ENCODE results near the gene PLXNC1. TPM values are rescaled to one million over a fixed set of nuclear protein-coding genes. Genes with fewer than 3 reads are reported as not detected.

The PLXNC1 gene
- total RNA-seq, 1 experiment from 2014 or later: 1.3 TPM

GRCh38 chr12:94141892-94142291 is 6.5 kb upstream of the PLXNC1 start:
- H3K27ac Mint-ChIP-seq (ENCODE audit: unreplicated experiment): no peak overlapping the region
- H3K9me3 Mint-ChIP-seq (ENCODE audit: low read depth, unreplicated experiment): no peaks in the 10 kb centered on the region
- no peaks in the 10 kb centered on the region for H3K36me3 Mint-ChIP-seq (ENCODE audit: insufficient read depth, unreplicated experiment)
- no peak for TF ChIP-seq CTCF (IDR thresholded peaks at IDR 0.05; ENCODE audit: unreplicated experiment)
- H3K4me3 Mint-ChIP-seq (ENCODE audit: low read depth, unreplicated experiment): no peak overlapping the region
- no peak for DNase-seq
- H3K4me1 Mint-ChIP-seq (ENCODE audit: low read depth, unreplicated experiment): no peaks in the 10 kb centered on the region
- CTCF ChIA-PET: no interaction called here
- intact Hi-C loops (cut with micrococcal nuclease; ENCODE audit: unreplicated experiment): loop anchor here (10.0 kb wide), 2 partner anchors 623 to 1193 kb away; no protein-coding TSS in a partner anchor
- no TSS peak for BruUV-seq (replicated peaks)
- H3K27me3 Mint-ChIP-seq (ENCODE audit: unreplicated experiment): peaks cover 80% of the 10 kb centered on the region

GRCh38 chr12:94143438-94143837 is 4.9 kb upstream of the PLXNC1 start:
- H3K36me3 Mint-ChIP-seq (ENCODE audit: insufficient read depth, unreplicated experiment): no peaks in the 10 kb centered on the region
- BruUV-seq (replicated peaks): no TSS peak
- CTCF ChIA-PET: interaction anchor here (0.7 kb wide), 1 partner anchor 27 kb away, joined by 3 read pairs; no protein-coding TSS in a partner anchor
- peaks cover 76% of the 10 kb centered on the region for H3K27me3 Mint-ChIP-seq (ENCODE audit: unreplicated experiment)
- intact Hi-C loops (cut with micrococcal nuclease; ENCODE audit: unreplicated experiment): loop anchor here (10.0 kb wide), 2 partner anchors 621 to 1191 kb away; no protein-coding TSS in a partner anchor
- no peak for DNase-seq
- no peaks in the 10 kb centered on the region for H3K4me1 Mint-ChIP-seq (ENCODE audit: low read depth, unreplicated experiment)
- TF ChIP-seq CTCF (IDR thresholded peaks at IDR 0.05; ENCODE audit: unreplicated experiment): no peak
- H3K9me3 Mint-ChIP-seq (ENCODE audit: low read depth, unreplicated experiment): no peaks in the 10 kb centered on the region
- no peak overlapping the region for H3K4me3 Mint-ChIP-seq (ENCODE audit: low read depth, unreplicated experiment)
- H3K27ac Mint-ChIP-seq (ENCODE audit: unreplicated experiment): no peak overlapping the region

GRCh38 chr12:94143951-94144350 is 4.4 kb upstream of the PLXNC1 start:
- TF ChIP-seq CTCF (IDR thresholded peaks at IDR 0.05; ENCODE audit: unreplicated experiment): no peak
- CTCF ChIA-PET: no interaction called here
- intact Hi-C loops (cut with micrococcal nuclease; ENCODE audit: unreplicated experiment): loop anchor here (10.0 kb wide), 2 partner anchors 621 to 1191 kb away; no protein-coding TSS in a partner anchor
- no peak overlapping the region for H3K4me3 Mint-ChIP-seq (ENCODE audit: low read depth, unreplicated experiment)
- H3K27me3 Mint-ChIP-seq (ENCODE audit: unreplicated experiment): peaks cover 76% of the 10 kb centered on the region
- BruUV-seq (replicated peaks): no TSS peak
- no peaks in the 10 kb centered on the region for H3K9me3 Mint-ChIP-seq (ENCODE audit: low read depth, unreplicated experiment)
- no peak overlapping the region for H3K27ac Mint-ChIP-seq (ENCODE audit: unreplicated experiment)
- no peaks in the 10 kb centered on the region for H3K4me1 Mint-ChIP-seq (ENCODE audit: low read depth, unreplicated experiment)
- H3K36me3 Mint-ChIP-seq (ENCODE audit: insufficient read depth, unreplicated experiment): no peaks in the 10 kb centered on the region
- DNase-seq: no peak

- H3K36me3 Mint-ChIP-seq (ENCODE audit: insufficient read depth, unreplicated experiment): peaks cover 5% of the 10 kb centered on the region
- CTCF ChIA-PET: interaction anchor here (0.6 kb wide), 1 partner anchor 28 kb away, joined by 3 read pairs; no protein-coding TSS in a partner anchor
- DNase-seq: no peak
- H3K27me3 Mint-ChIP-seq (ENCODE audit: unreplicated experiment): peaks cover 83% of the 10 kb centered on the region
- TF ChIP-seq CTCF (IDR thresholded peaks at IDR 0.05; ENCODE audit: unreplicated experiment): no peak
- no TSS peak for BruUV-seq (replicated peaks)
- intact Hi-C loops (cut with micrococcal nuclease; ENCODE audit: unreplicated experiment): loop anchor here (10.0 kb wide), 2 partner anchors 620 to 1190 kb away; no protein-coding TSS in a partner anchor
- H3K27ac Mint-ChIP-seq (ENCODE audit: unreplicated experiment): no peak overlapping the region
- H3K4me1 Mint-ChIP-seq (ENCODE audit: low read depth, unreplicated experiment): no peaks in the 10 kb centered on the region
- H3K9me3 Mint-ChIP-seq (ENCODE audit: low read depth, unreplicated experiment): no peaks in the 10 kb centered on the region
- no peak overlapping the region for H3K4me3 Mint-ChIP-seq (ENCODE audit: low read depth, unreplicated experiment)
These were observed 3.6 kb upstream of the PLXNC1 start for GRCh38 chr12:94144781-94145180.

Measured in Calu3 (cell line).